ENCODE measurements around the gene TRIM32. TPM values are rescaled to one million over a fixed set of nuclear protein-coding genes. Genes with fewer than 3 reads are reported as not detected.

The TRIM32 gene
- total RNA-seq, 1 experiment from 2014 or later = 22.3 TPM

DNA sequence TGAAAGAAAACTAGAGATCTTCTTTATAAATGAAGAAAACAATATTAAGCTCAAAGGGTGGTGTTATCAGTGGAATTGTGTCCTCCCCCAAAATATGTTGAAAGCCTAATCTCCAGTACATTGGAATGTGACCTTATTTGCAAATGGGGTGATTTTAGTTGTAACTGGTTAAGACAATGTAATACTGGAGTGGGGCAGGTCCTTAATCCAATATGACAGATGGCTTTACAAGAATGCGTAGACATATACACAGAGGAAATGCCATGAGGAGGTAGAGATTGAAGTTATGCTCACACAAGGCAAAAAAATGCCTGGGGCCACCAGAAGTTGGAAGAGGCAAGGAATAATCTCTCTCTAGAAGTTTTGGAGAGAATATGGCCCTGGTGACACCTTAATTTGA, 13.7 kb upstream of the TRIM32 start:
- peaks cover 20% of the 10 kb centered on the region for H3K9me3 Mint-ChIP-seq (ENCODE audit: unreplicated experiment)

DNA sequence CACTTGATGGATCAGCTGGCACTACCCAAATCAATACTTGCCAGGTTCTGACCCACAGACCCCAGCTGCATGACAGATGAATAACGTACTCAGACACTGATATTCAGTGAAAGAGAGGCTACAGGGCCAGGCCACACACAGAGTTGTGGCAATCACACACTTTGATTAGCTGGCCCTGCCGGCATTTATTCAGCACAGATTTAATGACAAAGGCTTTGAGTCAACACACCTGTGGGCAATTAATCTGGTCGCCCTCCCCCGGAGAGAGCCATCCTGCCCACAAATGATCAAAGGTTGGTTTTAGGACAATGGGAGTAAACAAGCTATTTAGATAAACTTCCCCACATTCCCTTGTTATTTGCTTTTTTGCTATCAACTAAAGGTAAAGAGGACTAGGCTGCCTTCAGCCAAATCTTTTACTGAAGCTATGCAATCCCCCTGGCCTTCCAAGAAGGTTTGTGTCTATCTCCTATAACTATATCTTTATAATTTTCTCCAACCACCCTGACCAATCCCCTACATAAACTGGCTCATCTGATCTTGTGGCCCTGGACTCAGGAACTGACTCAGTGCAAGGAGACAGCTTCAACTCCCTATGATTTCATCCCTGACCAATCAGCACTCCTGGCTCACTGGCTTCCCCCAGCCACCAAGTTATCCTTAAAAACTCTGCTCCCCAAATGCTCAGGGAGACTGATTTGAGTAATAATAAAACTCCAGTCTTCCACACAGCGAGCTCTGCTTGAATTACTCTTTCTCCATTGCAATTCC, 12.7 kb upstream of the TRIM32 start:
- no peak overlapping the region for H3K4me3 Mint-ChIP-seq (ENCODE audit: unreplicated experiment)
- DNase-seq = peak in 1 of 2 experiments; percentile 9
- no peak overlapping the region for H3K27ac Mint-ChIP-seq (ENCODE audit: unreplicated experiment)
- CTCF ChIA-PET = no interaction called here
- peaks cover 20% of the 10 kb centered on the region for H3K9me3 Mint-ChIP-seq (ENCODE audit: unreplicated experiment)
- TF ChIP-seq, protein P1, sequence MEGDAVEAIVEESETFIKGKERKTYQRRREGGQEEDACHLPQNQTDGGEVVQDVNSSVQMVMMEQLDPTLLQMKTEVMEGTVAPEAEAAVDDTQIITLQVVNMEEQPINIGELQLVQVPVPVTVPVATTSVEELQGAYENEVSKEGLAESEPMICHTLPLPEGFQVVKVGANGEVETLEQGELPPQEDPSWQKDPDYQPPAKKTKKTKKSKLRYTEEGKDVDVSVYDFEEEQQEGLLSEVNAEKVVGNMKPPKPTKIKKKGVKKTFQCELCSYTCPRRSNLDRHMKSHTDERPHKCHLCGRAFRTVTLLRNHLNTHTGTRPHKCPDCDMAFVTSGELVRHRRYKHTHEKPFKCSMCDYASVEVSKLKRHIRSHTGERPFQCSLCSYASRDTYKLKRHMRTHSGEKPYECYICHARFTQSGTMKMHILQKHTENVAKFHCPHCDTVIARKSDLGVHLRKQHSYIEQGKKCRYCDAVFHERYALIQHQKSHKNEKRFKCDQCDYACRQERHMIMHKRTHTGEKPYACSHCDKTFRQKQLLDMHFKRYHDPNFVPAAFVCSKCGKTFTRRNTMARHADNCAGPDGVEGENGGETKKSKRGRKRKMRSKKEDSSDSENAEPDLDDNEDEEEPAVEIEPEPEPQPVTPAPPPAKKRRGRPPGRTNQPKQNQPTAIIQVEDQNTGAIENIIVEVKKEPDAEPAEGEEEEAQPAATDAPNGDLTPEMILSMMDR (IDR thresholded peaks at IDR 0.05; ENCODE audit: insufficient read depth in 1 of 2, low read depth in 1 of 2, low read length in 1 of 2, severe bottlenecking in 1 of 2, unreplicated experiment in 1 of 2) = no peak
- H3K4me3 ChIP-seq (ENCODE audit: low read depth, low read length) = no peak overlapping the region
- intact Hi-C loops (cut with micrococcal nuclease; ENCODE audit: unreplicated experiment) = no loop called here
- no peaks in the 10 kb centered on the region for H3K36me3 Mint-ChIP-seq (ENCODE audit: insufficient read depth, unreplicated experiment)
- BruUV-seq (replicated peaks) = no TSS peak
- POLR2A ChIA-PET = no interaction called here
- H3K27me3 ChIP-seq (replicated peaks; ENCODE audit: control insufficient read depth, insufficient read depth, low read length) = no peaks in the 10 kb centered on the region
- peaks cover 6% of the 10 kb centered on the region; the same call in 1 of the 2 replicates for H3K4me1 ChIP-seq
- H3K27me3 Mint-ChIP-seq (ENCODE audit: insufficient read depth, unreplicated experiment) = no peaks in the 10 kb centered on the region
- no peaks in the 10 kb centered on the region for H3K4me1 Mint-ChIP-seq (ENCODE audit: low read depth, unreplicated experiment)
- peaks cover 13% of the 10 kb centered on the region for H3K9me3 ChIP-seq
- H3K36me3 ChIP-seq (ENCODE audit: control insufficient read depth, insufficient read depth, low read length) = peaks cover 2% of the 10 kb centered on the region; the same call in 1 of the 2 replicates

More for the DNA sequence above, 13.7 kb upstream of the TRIM32 start:
- H3K27me3 ChIP-seq (replicated peaks; ENCODE audit: control insufficient read depth, insufficient read depth, low read length) = no peaks in the 10 kb centered on the region
- H3K4me1 ChIP-seq = peaks cover 6% of the 10 kb centered on the region; the same call in 1 of the 2 replicates
- ChIA-PET POLR2A (no interaction called here), CTCF (interaction anchor here (0.9 kb wide), 1 partner anchor 14 kb away, joined by 4 read pairs; the partner anchor contains the start of gene TRIM32)
- intact Hi-C loops (cut with micrococcal nuclease; ENCODE audit: unreplicated experiment) = no loop called here
- H3K4me3 Mint-ChIP-seq (ENCODE audit: unreplicated experiment) = no peak overlapping the region
- H3K36me3 ChIP-seq (ENCODE audit: control insufficient read depth, insufficient read depth, low read length) = peaks cover 2% of the 10 kb centered on the region; the same call in 1 of the 2 replicates
- no peaks in the 10 kb centered on the region for H3K36me3 Mint-ChIP-seq (ENCODE audit: insufficient read depth, unreplicated experiment)
- peaks cover 13% of the 10 kb centered on the region for H3K9me3 ChIP-seq
- no TSS peak for BruUV-seq (replicated peaks)
- no peaks in the 10 kb centered on the region for H3K4me1 Mint-ChIP-seq (ENCODE audit: low read depth, unreplicated experiment)
- no peaks in the 10 kb centered on the region for H3K27me3 Mint-ChIP-seq (ENCODE audit: insufficient read depth, unreplicated experiment)
- H3K27ac Mint-ChIP-seq (ENCODE audit: unreplicated experiment) = no peak overlapping the region
- DNase-seq = peak in 1 of 2 experiments; percentile 13
- TF ChIP-seq, protein P1 (IDR thresholded peaks at IDR 0.05; ENCODE audit: insufficient read depth in 1 of 2, low read depth in 1 of 2, low read length in 1 of 2, severe bottlenecking in 1 of 2, unreplicated experiment in 1 of 2) = no peak
- H3K4me3 ChIP-seq (ENCODE audit: low read depth, low read length) = no peak overlapping the region

DNA sequence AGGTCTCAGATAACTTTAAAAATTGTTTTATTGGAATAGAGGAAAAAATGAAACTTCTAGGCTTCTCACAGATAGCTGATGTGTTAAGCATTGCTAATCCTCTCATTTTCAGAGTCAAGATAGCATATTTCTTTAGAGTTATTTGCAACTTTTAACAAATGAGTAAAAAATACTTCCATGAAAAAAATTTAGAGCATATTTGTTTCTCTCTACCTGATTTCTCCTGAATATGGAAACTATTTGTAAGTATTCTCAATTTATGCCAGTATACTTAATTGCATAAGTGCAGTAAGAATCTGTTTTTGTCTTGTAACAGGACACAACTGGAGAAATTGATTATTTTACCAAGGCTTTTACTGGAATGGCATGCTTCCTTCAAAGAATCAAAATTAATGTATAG, 3.6 kb upstream of the TRIM32 start:
- intact Hi-C loops (cut with micrococcal nuclease; ENCODE audit: unreplicated experiment) = no loop called here
- ChIA-PET POLR2A (no interaction called here), CTCF (no interaction called here)
- Histone ChIP-seq H3K27me3 (replicated peaks; ENCODE audit: control insufficient read depth, insufficient read depth, low read length) (no peaks in the 10 kb centered on the region), H3K36me3 (ENCODE audit: control insufficient read depth, insufficient read depth, low read length) (no peaks in the 10 kb centered on the region), H3K4me1 (peaks cover 6% of the 10 kb centered on the region), H3K4me3 (ENCODE audit: low read depth, low read length) (no peak overlapping the region), H3K9me3 (no peaks in the 10 kb centered on the region)
- TF ChIP-seq, protein P1 (IDR thresholded peaks at IDR 0.05; ENCODE audit: insufficient read depth in 1 of 2, low read depth in 1 of 2, low read length in 1 of 2, severe bottlenecking in 1 of 2, unreplicated experiment in 1 of 2) = no peak
- Mint-ChIP-seq H3K27me3 (ENCODE audit: insufficient read depth, unreplicated experiment) (no peaks in the 10 kb centered on the region), H3K27ac (ENCODE audit: unreplicated experiment) (no peak overlapping the region), H3K4me3 (ENCODE audit: unreplicated experiment) (no peak overlapping the region), H3K36me3 (ENCODE audit: insufficient read depth, unreplicated experiment) (peaks cover 9% of the 10 kb centered on the region), H3K9me3 (ENCODE audit: unreplicated experiment) (no peaks in the 10 kb centered on the region), H3K4me1 (ENCODE audit: low read depth, unreplicated experiment) (peaks cover 11% of the 10 kb centered on the region)
- BruUV-seq (replicated peaks) = no TSS peak
- DNase-seq = no peak
